HG02885 (cell line): ENCODE measurements around the gene STX8.
"Not testable (repeated sequence)": the region's sequence is repeated elsewhere in the genome, so short reads cannot be mapped to it uniquely, and the experiment has no call there.

Source experiments
- ATAC-seq: cut with Tn5 transposase; IDR thresholded peaks from one replicate; pipeline ENCODE4 v1.9.1; 2021; ENCODE audit warnings: mild to moderate bottlenecking; ENCODE audit not compliant: unreplicated experiment, poor library complexity

STX8 gene

DNA sequence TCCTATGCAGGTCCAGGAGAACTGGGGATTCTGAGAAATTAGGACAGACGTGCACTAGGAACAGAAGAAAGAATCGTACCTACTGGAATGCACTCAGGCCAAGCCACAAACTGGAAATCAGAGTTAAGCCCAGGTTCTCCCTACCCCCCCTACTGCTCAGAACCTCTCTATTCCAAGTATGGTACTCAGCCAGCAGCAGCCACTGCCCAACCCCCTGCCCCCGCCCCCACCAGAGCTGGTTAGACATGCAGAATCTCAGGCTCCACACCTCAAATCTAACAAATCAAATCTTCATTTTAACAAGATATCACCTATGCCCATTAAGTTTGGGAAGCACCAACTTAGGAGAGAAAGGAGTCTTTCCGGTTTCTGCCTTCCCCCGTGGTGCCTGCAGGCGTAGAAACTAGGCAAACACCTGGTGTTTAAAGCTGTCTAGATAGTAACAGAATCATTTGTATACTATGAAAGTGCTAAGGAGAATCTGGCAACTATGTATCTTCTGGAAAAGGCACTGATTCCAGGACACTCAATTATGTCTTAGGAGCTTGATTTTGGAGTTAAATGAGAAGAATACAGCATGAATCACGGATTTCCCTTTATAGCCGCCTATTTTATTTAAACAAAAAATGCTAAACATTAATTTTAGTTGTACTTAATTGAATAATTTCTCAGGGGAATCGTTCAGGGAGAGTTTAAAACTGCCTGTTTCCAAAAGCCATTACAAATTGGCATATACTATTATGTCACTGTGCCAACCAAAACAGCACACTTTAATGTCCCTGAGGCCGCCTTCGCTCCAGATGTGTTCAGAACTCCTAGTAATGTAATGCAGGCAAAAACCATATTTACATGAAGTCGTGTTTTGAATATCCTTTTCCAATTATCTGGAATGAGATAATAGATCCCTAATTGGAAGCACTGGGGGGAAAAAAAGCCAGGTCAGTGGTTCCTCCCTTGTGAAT lies 166.5 kb downstream of the STX8 start:
- no peak for ATAC-seq

DNA sequence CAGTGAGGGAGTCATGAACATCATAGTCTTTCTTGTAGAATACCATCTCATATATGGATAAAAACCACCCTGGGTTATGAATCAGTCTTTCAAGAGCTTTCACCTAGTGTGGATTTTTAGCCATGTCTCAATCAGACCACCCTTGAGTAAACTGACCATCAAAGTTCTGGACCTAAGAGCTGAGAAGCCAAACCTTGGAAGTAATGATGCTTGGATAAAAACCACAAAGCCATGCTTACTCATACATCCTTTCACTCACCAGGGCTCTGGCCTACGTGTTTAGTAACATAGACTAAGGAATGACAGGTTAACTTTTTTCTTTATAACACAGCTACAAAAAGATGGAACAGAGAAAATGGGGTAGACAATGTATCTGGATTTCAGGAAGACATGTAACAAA lies 167.2 kb downstream of the STX8 start:
- no peak for ATAC-seq

DNA sequence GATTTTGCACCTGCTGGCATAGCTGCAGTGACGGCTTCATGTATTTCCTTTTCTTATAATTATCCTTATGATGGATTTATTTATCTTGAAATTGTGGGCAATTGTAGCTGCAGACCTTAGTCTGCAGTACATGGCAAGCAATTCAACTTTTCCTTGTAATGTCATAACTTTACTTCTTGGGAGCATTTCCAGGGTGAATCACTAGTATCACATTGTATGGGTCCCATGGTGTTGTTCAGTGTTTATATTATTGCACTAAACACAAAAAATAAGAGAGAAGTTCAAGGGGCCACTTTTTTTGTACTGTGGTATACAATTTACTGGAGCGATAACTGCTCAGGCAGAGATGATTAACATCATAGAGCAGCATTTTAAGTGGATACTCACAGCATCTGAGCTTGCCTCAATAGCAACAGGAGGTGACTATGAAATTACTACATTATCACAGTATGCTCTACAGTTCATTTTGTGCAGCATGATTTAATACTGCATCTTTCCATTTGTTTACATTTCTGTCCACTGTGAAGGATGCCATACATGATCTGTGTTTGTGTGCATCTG lies 169.5 kb downstream of the STX8 start:
- ATAC-seq: no peak

DNA sequence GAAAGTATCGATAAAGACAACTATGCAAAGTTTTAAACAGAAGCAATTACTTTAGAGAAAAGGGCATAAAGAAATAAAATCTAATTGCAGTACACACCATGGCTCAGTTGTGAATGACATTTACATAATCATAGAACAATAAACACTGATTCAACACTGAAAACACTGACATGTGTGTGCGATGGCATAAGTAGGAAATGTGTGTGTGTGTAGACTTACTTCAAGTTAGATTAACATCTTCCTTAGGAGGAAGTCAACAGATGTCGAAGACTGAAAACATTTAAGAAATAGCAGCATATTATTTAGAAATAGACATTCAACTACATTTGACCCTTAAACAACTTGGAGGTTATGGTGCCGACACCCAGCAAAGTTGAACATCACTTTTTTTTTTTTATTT lies 172.4 kb downstream of the STX8 start:
- ATAC-seq: no peak

DNA sequence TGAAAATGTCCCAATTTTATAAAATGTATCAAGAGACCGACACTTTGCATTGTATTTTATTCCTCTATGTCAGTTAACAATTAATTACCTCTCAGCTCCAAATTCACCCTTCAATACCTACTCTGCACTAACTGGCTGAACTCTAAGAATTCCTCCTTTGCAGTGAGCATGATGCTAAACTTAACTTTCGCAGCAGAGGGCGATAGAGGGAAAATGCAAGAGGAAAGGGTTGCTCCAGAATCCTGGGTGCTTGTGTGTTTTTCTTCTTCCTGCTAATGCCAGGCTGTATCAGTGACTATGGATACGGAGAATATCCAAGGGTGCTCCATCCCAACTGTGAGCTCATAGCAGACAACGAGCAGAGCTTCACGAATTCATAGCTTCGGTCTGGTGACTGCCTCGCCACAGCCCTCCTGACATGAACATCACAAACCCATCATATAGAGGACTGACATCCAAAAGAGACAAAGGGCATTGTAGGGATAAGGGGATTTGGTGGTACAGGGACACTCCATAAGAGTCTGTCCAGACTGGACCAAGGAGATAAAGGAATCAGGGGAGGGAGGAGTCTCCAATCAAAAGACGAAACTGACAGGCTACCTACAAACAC lies 172.9 kb downstream of the STX8 start:
- no peak for ATAC-seq

DNA sequence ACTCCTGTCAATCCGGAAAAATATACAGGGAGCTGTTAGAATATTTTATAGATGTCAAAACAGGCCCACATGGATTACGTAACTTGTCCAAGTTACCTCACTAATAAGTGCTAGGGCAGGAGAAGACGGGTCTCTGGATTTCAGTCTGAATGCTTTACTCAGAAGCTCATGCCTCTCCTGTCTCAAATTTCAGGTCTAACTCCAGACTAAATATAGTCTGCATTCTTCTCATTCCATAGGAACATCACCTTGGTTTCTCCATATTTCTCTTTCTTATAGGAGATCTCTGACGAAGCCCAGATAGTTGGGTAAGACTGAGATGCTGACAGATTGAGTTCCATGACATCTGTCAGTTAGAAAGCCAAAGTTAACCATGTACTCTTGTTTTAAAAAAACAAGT lies 174.2 kb downstream of the STX8 start:
- ATAC-seq: no peak

DNA sequence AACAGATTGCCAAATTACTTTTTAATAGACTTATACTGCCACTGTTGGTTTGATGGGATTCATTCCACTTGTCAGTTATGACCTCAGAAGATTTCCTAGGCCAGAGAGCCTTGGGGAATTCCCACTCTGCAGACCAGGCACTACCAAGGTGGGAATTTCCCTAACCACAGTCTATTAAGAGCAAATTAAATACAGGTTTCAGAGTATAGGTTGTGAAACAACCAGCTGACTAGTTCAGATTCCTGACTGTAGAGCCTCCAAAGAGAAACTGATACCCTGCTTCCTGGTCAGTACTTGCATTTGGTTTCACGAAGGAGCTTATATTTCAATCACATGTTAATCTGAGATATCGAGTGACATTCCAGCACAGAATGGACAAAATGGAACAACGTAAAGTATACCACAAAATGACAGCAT lies 186.5 kb downstream of the STX8 start:
- ATAC-seq: peak; percentile 72

DNA sequence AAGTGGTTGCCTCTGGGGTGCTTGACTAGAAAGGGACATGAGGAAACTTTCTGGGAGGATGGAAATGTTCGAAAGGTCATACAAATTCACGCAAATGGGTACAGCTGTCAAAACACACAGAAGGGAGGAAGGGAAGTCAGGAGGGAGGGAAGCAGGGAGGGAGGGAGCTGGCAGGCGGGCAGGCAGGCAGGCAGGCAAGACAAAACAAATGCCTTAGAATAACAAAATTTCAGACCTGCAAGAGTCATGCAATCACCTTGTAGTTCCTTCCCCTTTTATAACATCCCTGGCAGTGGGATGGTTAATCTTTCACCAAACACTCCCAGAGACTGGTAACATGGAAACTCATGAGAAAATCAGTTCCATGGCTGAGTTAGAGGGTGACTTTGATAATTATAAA lies 189.2 kb downstream of the STX8 start:
- ATAC-seq: no peak

DNA sequence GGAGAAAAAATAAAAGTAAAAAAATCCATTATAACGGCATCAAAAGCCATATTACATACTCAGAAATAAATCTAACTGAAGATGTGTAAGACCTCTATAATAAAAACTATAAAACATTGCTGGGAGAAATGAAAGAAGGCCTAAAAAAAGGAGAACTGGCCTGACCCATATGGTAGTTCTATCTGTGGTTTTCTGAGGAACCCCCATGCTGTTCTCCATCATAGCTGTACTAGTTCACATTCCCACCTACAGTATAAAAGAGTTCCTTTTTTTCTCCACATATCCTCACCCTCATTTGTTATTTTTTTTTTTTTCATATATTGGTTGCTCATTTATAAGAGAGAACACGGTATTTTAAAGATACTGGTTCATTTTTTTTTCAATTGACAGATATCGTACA lies 191.8 kb downstream of the STX8 start:
- no peak for ATAC-seq

DNA sequence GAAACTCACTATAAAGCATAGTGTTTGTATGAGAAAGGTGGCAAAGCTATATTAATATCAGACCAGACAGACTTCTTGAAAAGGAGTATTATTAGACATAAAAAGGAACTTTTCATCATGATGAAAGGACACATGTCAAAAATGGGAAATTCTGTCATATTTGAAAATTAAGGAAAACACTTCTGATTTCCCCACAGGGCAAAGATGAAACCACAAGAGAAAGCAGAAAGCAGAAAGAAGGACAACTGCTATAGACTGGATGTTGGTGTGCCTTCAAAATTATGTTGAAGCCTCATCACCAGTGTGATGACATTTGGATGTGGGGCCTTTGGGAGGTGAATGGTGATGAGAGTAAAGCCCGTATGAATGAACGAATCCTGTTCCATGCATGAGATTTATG lies 193.0 kb downstream of the STX8 start:
- ATAC-seq: no peak

DNA sequence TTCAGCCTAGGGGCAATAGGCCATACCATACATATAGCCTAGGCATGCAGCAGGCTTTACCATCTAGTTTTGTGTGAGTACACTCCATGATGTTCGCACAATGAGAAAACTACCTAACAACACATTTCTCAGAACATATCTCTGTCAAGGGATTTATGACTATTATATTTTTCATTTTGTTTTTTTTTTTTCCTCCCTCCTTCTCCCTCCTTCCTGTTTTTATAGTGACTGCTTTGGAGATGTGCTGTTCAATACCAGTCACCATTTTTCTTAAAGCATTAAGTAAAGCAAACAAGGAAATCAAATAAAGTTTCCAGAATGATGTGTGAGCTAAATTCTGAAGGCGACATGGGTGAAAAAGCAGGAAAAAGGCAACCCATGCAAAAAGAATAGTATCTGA lies 194.6 kb downstream of the STX8 start:
- ATAC-seq: no peak

DNA sequence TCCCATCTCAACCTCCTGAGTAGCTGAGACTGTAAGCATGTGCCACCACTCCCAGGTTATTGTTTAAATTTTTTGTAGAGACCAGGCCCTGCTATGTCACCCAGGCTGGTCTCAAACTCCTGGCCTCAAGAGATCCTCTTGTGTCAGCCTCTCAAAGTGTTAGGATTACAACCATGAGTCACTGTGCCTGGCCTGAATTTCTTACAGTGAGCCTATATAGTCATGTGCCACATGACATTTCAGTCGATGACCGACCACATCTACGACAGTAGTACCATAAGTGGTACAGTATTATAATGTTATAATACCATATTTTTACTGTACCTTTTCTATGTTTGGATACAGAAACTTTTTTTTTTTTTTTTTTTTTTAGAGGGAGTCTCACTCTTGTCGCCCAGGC lies 195.3 kb downstream of the STX8 start:
- no peak for ATAC-seq

DNA sequence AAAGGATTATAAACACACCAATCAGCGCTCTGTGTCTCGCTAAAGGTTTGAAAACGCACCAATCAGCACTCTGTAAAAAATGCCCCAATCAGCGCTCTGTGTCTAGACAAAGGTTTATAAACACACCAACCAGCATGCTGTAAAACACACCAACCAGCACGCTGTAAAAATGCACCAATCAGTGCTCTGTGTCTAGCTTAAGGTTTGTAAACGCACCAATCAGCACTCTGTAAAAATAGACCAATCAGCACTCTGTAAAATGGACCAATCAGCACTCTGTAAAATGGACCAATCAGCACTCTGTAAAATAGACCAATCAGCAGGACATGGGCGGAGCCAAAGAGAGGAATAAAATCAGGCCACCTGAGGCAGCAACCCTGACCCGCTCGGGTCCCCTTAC lies 199.4 kb downstream of the STX8 start:
- ATAC-seq: not testable (repeated sequence)

DNA sequence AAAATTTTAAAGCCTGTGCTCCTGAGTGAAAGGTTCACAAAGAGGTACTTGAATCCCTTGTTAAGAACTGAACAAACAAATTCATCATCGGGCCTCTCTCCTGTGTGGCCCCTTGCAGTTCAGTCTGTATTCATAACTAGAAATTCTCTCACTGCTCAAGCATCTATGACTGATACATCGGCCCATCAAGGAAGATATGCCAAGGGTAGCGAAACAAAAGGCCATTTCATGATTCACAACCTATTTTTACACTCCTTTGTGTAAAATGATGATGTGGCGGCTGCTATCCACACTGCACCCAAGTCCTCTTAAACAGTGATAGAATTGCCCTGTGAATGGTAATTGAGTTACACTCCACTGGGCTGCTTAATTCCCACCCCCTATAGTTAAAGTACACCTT lies 204.6 kb downstream of the STX8 start:
- no peak for ATAC-seq

DNA sequence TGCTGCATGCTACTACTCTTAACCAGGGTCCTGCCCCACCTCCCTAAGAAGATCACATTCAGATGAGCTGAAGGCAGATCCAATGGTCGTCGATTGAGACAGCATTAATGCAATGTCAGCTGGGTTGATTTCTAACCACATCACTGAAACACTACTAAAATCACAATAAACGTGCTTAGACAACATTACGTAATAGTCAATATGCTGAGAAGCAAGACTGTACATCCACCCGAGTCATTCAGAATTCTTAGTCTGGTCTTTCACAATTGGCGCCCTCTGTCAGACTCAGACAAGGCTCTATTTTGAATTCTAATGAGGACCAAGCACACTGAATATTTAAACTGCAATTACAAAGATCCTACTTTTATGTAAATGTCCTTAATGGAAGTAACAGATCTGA lies 205.2 kb downstream of the STX8 start:
- ATAC-seq: no peak

DNA sequence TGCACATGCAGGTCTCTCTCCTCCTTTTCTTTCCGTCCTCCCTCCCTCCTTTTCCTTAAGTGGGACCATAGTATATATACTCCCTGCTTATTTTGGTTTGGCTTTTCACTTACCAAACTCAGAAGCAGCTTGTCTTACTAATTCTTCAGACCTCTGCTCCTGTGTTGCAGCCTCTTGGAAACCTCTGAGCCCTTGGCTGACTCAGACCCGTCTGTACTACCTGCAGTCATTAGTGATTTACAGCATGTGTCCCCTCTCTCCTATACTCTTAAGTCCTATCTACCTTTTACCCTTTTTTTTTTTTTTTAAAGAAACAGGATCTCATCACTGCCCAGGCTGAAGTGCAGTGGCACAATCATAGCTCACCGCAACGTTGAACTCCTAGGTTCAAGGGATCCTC lies 207.0 kb downstream of the STX8 start:
- no peak for ATAC-seq

DNA sequence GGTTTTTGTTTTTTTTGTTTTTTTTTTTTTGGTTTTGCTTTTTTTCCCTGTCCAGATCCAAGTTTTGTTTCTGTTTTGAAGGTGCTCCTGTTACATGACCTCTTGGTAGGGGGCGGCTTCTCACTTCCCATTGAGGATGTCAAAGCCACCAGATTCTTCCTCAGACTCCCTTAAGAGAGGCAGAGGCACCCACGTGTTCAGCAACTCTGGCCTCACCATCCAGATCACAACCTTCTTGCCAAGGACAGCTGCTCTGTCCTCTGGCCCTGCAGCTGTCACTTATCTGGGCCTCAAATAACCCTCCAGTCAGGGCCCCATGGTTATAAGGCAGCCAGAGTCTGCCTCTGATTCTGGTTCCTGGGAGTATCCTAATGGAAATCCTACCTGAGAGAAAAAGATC lies 208.5 kb downstream of the STX8 start:
- no peak for ATAC-seq

DNA sequence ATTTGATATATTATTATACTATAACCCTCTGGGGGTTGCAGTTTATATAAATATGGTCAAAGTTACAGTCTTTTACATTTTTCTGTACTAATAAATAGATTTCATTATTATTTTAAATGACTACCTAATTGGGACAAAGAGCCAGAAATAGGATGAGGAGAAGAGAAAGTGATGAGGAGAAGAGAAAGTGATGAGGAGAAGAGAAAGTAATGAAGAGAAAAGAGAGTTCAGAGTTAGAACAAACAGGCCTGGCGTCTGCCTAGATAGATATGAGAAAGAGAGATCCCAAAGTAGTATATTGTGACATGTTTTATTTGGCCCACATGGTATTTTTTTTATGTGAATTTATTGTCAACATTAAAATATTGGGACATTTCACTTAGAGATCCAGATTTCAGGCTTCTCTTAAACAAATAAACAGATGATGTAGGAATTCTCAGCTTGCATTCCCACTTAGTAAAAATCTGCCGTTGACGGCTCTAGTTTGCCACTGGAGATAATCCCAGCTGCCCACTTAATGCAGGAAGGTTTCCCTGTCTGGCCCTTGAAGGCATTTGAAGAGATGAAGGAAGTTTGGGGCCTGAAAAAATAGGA lies 210.7 kb downstream of the STX8 start:
- ATAC-seq: no peak

DNA sequence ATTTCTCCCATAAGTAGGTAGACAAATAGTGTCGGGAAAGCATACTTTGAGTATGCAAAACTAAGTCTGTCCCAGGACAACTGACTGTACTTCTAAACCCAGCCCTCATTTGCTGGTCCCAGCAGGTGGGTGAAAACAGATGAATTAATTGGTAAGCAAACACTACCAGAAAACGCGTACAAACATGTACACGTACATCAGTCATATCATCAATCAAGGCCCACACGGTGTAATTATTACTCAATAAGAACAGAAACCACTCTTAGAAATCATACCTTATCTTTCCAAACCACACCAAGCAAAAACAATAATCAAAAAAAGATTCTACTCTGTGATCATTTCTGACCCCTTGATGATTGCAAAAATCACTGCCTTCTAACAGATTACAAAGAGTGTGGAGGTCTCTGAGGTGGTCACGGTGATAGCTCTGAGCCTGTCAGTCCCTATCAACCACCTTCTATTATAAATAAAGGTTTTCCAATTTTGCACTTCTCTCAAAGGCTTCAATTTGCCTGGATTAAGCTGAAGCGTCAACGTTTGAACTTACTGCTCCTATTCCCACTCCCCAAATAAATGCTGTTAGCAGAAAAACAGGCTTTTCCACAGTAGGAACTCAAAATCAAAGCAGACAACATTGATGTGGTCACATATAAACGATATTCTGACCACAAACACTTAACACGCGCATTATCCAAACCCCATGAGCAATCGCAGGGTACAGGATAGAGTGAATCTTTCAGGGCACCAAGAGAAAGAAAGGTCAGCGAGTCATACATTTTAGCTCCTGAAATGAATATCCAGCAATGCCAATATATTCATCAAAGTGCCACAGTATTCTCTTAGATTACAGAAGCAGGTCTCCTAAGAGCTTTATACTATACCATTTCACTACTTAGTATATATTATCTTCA lies 211.9 kb downstream of the STX8 start:
- no peak for ATAC-seq
